HL-60 (cell line): Measurements from ENCODE around the gene ZNF200.
"Not testable (repeated sequence)": the region's sequence is repeated elsewhere in the genome, so short reads cannot be mapped to it uniquely, and the experiment has no call there.

Source experiments
- CTCF ChIP-seq: IDR thresholded peaks from one replicate; pipeline ENCODE4 v1.5.1; 2011; ENCODE audit warnings: low read length, control low read depth, inconsistent platforms; ENCODE audit not compliant: insufficient read depth
- GABPA ChIP-seq: IDR thresholded peaks from 2 replicates; pipeline ENCODE4 v1.6.1; 2012; ENCODE audit warnings: low read depth
- POLR2AphosphoS5 ChIP-seq: IDR thresholded peaks from 2 replicates; pipeline ENCODE4 v1.6.1; 2012; ENCODE audit warnings: low read depth
- REST ChIP-seq: IDR thresholded peaks from 2 replicates; pipeline ENCODE4 v1.6.1; 2012; ENCODE audit warnings: low read depth; ENCODE audit not compliant: insufficient replicate concordance
- SPI1 ChIP-seq: IDR thresholded peaks from 2 replicates; pipeline ENCODE4 v1.6.1; 2012; ENCODE audit warnings: low read depth, mild to moderate bottlenecking, borderline replicate concordance

GRCh38 chr16:3205939-3206338 lies 29.0 kb downstream of the ZNF200 start:
- TF ChIP-seq SPI1, CTCF, POLR2AphosphoS5, REST, GABPA: not testable (repeated sequence)
